AG04449 (cell line): ENCODE data around the gene SPTBN5.
A peak's percentile ranks its signal among the peaks of the same experiment; 100 is the strongest.

Experiments used
- CTCF ChIA-PET: fragments of 350-600 bp; formaldehyde crosslinking; extraction: SDS; loops from one replicate; lab custom pipeline; 2021; ENCODE audit warnings: antibody characterized with exemption; lab: Yijun Ruan, JAX
- POLR2A ChIA-PET: fragments of 400-600, 350-600 bp; formaldehyde crosslinking; extraction: SDS; loops from one replicate; lab custom pipeline; 2020; ENCODE audit warnings: antibody characterized with exemption, inconsistent platforms; lab: Yijun Ruan, JAX
- DNase-seq: peaks from one replicate; pipeline ENCODE4 v3.0.0-alpha.2; 2010; ENCODE audit warnings: low read depth, low spot score
- H3K4me3 ChIP-seq: 2 replicates; pipeline ENCODE4 v1.5.1; 2011; ENCODE audit warnings: low read depth, mild to moderate bottlenecking, control low read depth, low read length
- CTCF ChIP-seq: IDR thresholded peaks from one replicate; pipeline ENCODE4 v1.5.1; 2011; ENCODE audit warnings: mild to moderate bottlenecking, moderate library complexity, low read length, control low read depth, inconsistent platforms; ENCODE audit not compliant: insufficient read depth; ENCODE audit errors: missing control alignments

Gene SPTBN5

DNA sequence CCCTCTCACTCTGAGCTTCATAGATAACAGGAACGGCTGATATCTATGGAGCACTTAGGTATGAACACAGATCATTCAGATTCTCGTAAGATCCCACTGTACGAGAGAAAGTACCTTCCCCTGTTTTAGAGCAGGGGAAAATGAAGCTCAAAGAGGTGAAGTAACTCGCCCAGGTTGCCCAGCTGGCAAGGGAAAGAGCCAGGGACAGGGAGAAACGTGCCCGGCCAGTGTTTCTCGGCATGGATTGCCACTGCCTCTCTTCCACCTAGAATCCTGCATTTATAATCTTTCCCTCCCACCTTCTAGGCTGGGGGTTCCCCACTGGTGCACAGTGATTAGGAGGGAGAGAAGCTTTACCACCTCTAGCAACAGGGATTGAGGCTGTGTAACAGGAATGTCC, 39.5 kb upstream of the SPTBN5 start:
- H3K4me3 ChIP-seq: no peak overlapping the region
- no peak for DNase-seq
- ChIA-PET CTCF (interaction anchor here (1.0 to 2.1 kb wide), 2 partner anchors 10 to 56 kb away, joined by 3 to 5 read pairs; no protein-coding TSS in a partner anchor), POLR2A (no interaction called here)
- TF ChIP-seq CTCF: no peak

DNA sequence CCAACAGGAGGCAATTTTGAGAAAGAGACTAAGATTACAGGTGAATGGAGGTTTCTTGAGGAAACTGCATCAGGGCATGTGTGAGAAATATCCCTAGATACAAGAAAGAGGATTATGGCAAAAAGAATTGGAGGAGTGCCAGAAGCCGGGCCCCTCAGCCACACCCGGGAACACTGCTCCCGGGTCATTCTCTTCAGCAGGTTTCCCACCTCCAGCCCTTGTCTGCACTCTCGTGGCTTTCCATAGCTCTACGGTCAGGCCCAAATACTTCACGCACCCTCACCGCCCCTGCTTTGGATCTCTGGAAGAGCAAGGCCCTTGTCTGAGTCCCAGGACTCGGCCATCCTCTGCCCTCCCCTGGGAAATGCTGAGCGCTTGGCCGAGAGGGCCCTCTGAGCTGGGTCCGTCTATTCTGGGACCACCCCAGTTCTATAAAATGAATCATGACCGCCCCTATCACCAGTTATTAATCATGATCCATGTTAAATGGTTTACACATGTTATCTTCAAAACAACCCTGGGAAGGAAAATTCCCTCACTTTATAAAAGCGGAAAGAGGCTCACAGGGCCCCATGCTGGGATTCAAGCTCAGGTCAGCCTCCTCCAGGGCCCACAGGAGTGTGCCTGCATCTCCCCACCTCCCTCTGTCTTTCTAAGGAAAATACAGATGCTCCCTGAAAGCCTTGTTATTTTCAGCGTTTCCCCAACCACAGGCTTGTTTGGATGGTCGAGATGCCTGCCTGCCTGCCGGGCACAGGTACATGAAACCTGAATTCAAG, 38.8 kb upstream of the SPTBN5 start:
- no peak overlapping the region for H3K4me3 ChIP-seq
- DNase-seq: no peak
- TF ChIP-seq CTCF: no peak
- CTCF ChIA-PET: interaction anchor here (1.0 to 2.1 kb wide), 2 partner anchors 11 to 57 kb away, joined by 3 to 5 read pairs; no protein-coding TSS in a partner anchor
- POLR2A ChIA-PET: no interaction called here

GRCh38 chr15:41932101-41932500, 38.2 kb upstream of the SPTBN5 start:
- H3K4me3 ChIP-seq: no peak overlapping the region
- DNase-seq: no peak
- ChIA-PET POLR2A (no interaction called here), CTCF (no interaction called here)
- TF ChIP-seq CTCF: no peak

DNA sequence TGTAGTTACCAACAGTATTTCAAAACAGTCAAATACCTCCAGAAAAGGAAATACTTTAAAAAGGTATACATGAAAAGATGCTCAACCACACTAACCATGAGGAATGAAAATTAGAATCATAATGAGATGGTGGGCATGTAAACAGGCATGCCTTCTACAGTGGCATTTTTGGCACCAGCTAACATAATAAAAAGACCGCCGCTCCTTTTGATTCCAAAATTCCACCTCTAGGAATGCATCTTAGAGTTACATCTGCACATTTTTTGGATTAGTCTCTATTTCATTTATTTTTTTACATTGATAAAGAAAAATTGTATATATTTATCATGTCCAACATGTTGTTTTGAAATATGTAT, 37.0 kb upstream of the SPTBN5 start:
- ChIA-PET POLR2A (interaction anchor here (0.7 kb wide), 1 partner anchor 10 kb away, joined by 6 read pairs; no protein-coding TSS in a partner anchor), CTCF (interaction anchor here (1.2 to 1.5 kb wide), 3 partner anchors 9 to 59 kb away, joined by 3 to 6 read pairs (median 3); no protein-coding TSS in a partner anchor)
- no peak for DNase-seq
- H3K4me3 ChIP-seq: no peak overlapping the region
- no peak for TF ChIP-seq CTCF

GRCh38 chr15:41930221-41930866, 36.5 kb upstream of the SPTBN5 start:
- no peak overlapping the region for H3K4me3 ChIP-seq
- ChIA-PET CTCF (interaction anchor here (1.2 to 1.5 kb wide), 2 partner anchors 21 to 59 kb away, joined by 3 to 6 read pairs; no protein-coding TSS in a partner anchor), POLR2A (interaction anchor here (0.7 kb wide), 1 partner anchor 10 kb away, joined by 6 read pairs; no protein-coding TSS in a partner anchor)
- peak; percentile 78 for DNase-seq
- TF ChIP-seq CTCF: peak; percentile 32
